GM12891 (cell line): ENCODE data around the gene RASSF4.
A peak's percentile ranks its signal among the peaks of the same experiment; 100 is the strongest.

Experiments
- DNase-seq: peaks from one replicate; pipeline ENCODE4 v3.0.0; 2011; ENCODE audit warnings: low spot score; ENCODE audit not compliant: insufficient read length
- FAIRE-seq: peaks from 2 replicates; lab custom pipeline; 2011; peaks lifted over from hg19 to GRCh38; lab: Jason Lieb, UNC
- PAX5 ChIP-seq: IDR thresholded peaks from 2 replicates; pipeline ENCODE4 v1.6.1; 2011; ENCODE audit warnings: low read length, moderate library complexity, mild to moderate bottlenecking; ENCODE audit not compliant: insufficient read depth, severe bottlenecking
- POLR2A ChIP-seq: IDR thresholded peaks from 2 replicates; pipeline ENCODE4 v1.6.1; 2011; ENCODE audit warnings: low read depth, low read length, control low read depth
- POLR2AphosphoS5 ChIP-seq: IDR thresholded peaks from 2 replicates; pipeline ENCODE4 v1.6.1; 2011; ENCODE audit warnings: low read depth, low read length, control low read depth
- POU2F2 ChIP-seq: IDR thresholded peaks from 2 replicates; pipeline ENCODE4 v1.6.1; 2011; ENCODE audit warnings: low read depth, mild to moderate bottlenecking, control low read depth, low read length, moderate library complexity
- SPI1 ChIP-seq: IDR thresholded peaks from 2 replicates; pipeline ENCODE4 v1.6.1; 2011; ENCODE audit warnings: low read depth, low read length, control low read depth
- TAF1 ChIP-seq: IDR thresholded peaks from 2 replicates; pipeline ENCODE4 v1.6.1; 2011; ENCODE audit warnings: low read depth, low read length, control low read depth

The RASSF4 gene

DNA sequence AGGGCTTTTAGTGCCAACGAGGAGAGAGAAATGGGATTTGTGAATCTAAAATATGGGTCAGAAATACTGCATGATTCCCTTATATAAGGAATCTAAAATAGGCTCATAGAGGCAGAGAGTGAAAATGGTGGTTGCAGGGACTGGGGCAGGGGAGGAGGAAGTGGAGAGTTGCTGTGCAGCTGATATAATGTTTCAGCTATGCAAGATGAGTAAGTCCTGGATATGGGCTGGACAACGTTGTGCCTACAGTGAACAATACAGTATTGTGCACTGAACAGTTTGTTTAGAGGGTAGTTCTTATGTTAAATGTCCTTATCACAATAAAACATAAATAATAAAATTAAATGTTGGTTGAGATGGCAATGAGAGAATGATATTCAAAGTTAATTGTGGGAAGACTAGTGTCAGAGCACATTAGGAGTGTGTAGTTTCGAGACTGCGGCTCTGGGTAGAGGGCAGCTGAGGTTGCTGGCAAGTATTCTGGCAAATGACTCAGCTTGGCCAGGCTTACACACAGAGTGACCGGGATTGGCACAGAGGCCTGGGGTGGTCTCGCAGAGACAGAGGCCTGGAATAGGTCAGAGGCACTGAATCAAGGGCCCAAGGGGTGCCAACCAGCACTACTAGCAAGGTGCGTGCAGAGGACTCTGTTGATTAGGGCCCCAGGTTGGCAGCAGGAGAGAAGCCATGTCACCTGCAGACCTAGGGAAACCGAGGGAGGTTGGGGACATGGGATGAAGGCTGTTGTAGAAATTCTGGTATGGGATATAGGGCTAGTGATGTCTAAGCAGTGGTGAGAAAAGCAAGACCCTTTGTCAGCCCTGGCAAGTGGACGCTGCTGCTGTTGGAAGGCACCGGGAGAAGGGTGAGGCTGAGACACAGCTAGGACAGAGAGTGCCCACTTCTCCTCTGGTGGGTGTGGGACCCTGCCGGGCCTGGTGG, 21.8 kb downstream of the RASSF4 start:
- DNase-seq (no peak), FAIRE-seq (peak; percentile 95)
- no peak for TF ChIP-seq POU2F2
- TF ChIP-seq TAF1 = no peak
- peak; percentile 80 for TF ChIP-seq SPI1
- TF ChIP-seq POLR2A = no peak
- no peak for TF ChIP-seq PAX5

DNA sequence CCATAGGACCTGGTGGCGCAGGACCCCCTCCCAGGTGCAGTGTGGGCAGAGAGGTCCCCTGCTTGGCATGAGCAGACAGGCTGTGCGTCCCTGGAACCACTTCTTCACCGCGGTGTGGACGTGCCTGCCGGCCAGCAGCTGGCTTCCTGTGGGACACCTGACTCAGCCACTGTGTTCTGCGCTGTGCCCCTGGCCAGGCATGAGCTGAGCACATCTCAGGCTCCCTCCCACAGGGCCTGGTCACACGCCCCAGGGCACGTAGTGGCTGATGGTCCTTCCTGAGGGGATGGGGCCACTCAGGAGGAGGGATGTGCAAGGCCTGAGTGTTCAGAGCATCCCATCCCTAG, 22.5 kb downstream of the RASSF4 start:
- no peak for FAIRE-seq
- no peak for TF ChIP-seq POLR2AphosphoS5
- no peak for TF ChIP-seq PAX5
- TF ChIP-seq POU2F2 = no peak
- TF ChIP-seq TAF1 = no peak
- TF ChIP-seq POLR2A = no peak
- TF ChIP-seq SPI1 = no peak
- no peak for DNase-seq

- no peak for TF ChIP-seq SPI1
- no peak for DNase-seq
- no peak for FAIRE-seq
These were observed 22.9 kb downstream of the RASSF4 start for GRCh38 chr10:44982496-44982895.

GRCh38 chr10:44983066-44983894, 23.7 kb downstream of the RASSF4 start:
- TF ChIP-seq SPI1 = no peak
- TF ChIP-seq PAX5 = no peak
- no peak for TF ChIP-seq POLR2AphosphoS5
- no peak for TF ChIP-seq POLR2A
- TF ChIP-seq POU2F2 = no peak
- no peak for TF ChIP-seq TAF1
- DNase-seq (no peak), FAIRE-seq (no peak)

GRCh38 chr10:44983895-44984278, 24.3 kb downstream of the RASSF4 start:
- DNase-seq (no peak), FAIRE-seq (no peak)
- TF ChIP-seq POLR2A (no peak), POU2F2 (no peak), TAF1 (no peak), SPI1 (no peak), PAX5 (no peak), POLR2AphosphoS5 (no peak)

- no peak for FAIRE-seq
These were observed 25.1 kb downstream of the RASSF4 start for GRCh38 chr10:44984671-44985101.

GRCh38 chr10:44985175-44985681, 25.6 kb downstream of the RASSF4 start:
- no peak for FAIRE-seq
- TF ChIP-seq POLR2A = no peak
- TF ChIP-seq POU2F2 = no peak
- no peak for TF ChIP-seq TAF1
- no peak for TF ChIP-seq POLR2AphosphoS5
- TF ChIP-seq SPI1 = no peak
- TF ChIP-seq PAX5 = no peak
- DNase-seq = no peak

More at GRCh38 chr10:44984671-44985101, 25.1 kb downstream of the RASSF4 start:
- no peak for TF ChIP-seq POLR2AphosphoS5
- no peak for DNase-seq

GRCh38 chr10:44986179-44986578, 26.6 kb downstream of the RASSF4 start:
- no peak for DNase-seq
- no peak for FAIRE-seq
- TF ChIP-seq POLR2AphosphoS5 = no peak
- no peak for TF ChIP-seq POLR2A
- no peak for TF ChIP-seq SPI1
- TF ChIP-seq TAF1 = no peak
- TF ChIP-seq POU2F2 = no peak
- no peak for TF ChIP-seq PAX5

DNA sequence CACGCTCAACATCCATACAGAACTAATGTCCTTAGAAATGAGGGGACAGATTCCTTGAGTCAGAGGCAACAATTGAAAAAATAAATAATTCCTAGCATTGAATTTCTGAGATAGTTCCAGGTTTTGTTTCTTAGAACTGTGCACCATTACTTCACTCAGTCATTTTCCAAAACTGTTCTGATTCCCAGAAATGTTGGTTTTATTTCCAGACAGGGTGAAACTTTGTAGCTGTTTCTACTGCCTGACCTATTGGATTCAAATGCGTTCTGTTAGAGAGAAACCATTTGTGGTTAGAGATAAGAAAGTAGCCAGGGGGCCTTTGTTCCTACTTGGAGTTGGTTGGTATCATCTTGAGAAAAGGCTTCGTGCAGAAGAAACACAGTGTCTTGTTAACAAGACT, 27.1 kb downstream of the RASSF4 start:
- TF ChIP-seq POLR2A = no peak
- TF ChIP-seq SPI1 = no peak
- TF ChIP-seq POLR2AphosphoS5 = no peak
- TF ChIP-seq TAF1 = no peak
- no peak for TF ChIP-seq PAX5
- no peak for TF ChIP-seq POU2F2
- no peak for DNase-seq
- FAIRE-seq = no peak

- TF ChIP-seq TAF1 (no peak), POU2F2 (no peak), PAX5 (no peak)
- FAIRE-seq = no peak
These were observed 29.5 kb downstream of the RASSF4 start for GRCh38 chr10:44988957-44989585.

More at GRCh38 chr10:44988957-44989585, 29.5 kb downstream of the RASSF4 start:
- no peak for DNase-seq
